NOMO-1 (cell line): ENCODE measurements around the gene KIAA1755.

Experiments used
- DNase-seq, 2 experiments: peaks; one replicate each; lab custom pipeline; 2025; ENCODE audit not compliant: unreplicated experiment in 2 of 2; lab: John Stamatoyannopoulos, UW

KIAA1755 gene

DNA sequence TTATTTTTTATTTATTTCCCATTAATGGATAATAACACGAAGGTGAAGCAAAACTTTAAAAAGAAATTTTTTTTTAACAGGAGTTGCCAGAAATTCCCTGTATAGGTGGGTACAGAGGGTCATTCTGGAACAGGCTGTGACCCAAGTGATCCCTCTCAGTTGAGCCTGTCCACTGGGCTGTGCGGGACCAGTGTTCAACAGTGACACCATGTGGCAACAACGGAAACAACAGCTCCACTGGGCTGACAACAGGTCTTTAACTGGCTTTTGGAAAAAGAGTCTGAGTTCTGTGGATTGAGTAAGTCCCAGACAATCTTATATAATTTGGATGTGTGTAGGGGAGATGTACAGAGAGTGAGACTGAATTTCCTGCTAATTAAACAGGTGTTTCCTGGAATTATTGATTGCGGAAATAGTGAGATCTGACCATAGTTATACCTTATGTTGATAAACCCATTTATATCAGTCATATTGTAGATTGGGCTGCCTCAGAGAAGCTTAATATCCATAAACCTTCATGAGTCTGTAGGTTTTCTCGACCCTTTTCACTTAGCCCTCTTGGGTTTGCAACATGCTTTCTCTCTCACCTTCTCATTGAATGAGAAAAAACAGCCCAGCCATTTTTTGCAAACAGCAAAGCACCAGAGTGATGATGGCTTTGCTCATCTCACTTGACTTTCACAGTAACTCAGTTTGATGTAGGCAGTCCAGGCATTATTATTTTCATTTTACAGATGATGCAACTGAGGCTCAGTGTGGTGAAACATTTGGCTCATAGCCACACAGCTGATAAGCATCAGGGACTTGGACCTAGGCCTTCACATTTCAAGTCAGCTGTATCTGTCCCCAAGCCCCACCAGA lies 17.5 kb downstream of the KIAA1755 start:
- peak in 1 of 2 experiments; percentile 17 for DNase-seq

DNA sequence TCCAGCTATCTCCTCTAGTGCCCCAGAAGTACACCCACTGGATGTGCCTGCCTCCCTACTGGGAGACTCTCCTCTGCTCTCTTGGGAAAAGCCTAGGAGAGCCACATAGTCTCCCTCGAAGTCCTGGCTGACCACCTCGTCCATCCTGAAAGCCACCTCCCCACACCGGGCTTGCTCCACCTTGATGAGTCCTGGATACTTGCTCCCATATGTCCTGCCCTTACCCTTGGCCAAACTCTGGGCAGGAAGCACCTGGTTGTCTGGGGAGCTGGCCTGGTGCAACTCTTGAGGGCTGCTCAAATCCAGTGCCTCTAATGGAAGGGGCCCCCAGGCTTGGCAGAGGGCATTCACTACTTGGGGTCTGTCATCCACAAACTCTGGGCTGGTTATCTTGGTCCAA lies 19.3 kb downstream of the KIAA1755 start:
- DNase-seq, result no peak

DNA sequence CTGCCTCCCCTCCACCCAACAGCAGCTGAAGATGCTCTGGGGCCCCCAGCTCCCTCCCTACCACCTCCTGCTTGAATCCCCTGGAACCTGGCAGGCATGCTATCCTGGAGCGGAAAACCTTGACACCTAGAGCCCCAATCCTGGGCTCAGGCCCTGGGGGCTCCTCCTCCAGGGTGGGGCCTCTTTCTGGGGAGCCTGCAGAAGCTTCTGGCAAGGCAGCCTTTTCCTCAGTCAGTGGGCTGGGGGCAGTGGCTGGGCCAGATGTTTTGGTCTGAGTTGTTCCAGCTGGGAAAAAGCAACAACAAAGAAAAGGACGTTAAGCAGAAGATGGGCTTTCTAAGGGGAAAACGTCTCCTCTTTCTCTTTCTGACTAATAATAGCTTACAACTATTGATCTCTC lies 21.1 kb downstream of the KIAA1755 start:
- no peak for DNase-seq

DNA sequence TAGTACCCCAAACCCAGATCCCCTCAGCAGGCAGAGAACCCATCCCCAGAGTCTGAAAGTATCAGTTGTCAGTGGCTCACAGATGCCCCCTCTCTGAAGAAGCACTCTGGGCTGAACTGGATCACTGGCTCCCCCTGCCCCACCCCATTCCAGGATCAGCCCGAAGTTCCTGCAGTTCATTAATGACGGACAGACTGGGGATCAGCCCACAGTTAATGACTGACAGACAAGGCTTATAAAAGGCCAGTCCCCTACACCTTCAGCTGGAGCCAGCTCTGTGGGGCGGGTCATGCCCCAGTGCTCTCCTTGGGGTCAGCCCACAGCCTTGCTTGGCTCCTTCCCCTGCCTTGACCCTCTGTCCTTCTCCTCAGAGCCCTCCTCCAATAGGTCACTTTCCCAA lies 21.7 kb downstream of the KIAA1755 start:
- DNase-seq, result no peak

DNA sequence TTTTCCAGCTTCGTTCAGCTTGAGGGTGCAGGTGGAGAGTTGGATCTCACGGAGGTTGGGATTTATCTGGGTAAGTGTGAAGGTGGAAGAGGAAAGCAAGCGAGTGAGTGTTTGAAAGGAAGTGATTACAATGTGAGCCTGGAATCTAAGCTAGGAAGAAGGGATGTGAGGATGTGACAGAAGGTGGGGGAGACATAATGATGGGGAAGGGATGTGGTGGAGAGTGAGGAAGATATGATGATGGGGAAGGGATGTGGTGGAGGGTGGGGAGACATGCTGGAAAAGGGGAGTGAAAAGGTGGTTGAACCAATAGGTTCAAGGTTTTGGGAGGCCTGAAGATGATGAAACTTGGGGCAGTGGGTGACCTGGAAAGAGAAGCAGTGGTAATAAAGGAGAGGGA lies 23.2 kb downstream of the KIAA1755 start:
- DNase-seq, result no peak

DNA sequence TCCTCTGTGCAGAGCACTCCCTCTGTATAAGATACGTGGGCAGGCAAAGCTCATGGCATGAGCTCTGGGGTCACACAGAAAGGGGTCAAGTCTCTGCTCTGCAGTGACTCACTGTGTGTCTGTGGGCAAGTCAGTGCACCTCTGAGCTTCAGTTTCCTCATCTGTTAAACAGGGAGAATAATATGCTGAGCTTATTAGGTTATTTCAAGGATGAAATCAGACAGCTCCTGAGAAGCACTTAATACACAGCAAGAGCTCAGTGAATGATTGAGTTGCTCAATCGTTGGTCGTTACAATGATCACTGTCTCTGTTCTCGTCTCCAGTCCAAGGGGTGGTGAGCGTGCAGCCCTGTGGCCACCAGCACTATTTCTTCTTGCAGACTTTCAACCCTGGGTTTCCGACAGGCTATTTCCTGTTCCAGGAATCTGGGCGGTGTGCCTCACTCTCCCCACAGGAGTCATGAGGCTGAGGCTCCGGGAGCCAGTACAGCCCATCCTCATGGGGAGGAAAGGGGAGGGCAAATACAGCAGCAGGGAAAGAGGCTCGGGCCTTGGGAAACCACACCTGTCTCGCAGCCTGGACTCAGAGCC lies 28.9 kb downstream of the KIAA1755 start:
- peak; percentile 16 to 35 for DNase-seq

DNA sequence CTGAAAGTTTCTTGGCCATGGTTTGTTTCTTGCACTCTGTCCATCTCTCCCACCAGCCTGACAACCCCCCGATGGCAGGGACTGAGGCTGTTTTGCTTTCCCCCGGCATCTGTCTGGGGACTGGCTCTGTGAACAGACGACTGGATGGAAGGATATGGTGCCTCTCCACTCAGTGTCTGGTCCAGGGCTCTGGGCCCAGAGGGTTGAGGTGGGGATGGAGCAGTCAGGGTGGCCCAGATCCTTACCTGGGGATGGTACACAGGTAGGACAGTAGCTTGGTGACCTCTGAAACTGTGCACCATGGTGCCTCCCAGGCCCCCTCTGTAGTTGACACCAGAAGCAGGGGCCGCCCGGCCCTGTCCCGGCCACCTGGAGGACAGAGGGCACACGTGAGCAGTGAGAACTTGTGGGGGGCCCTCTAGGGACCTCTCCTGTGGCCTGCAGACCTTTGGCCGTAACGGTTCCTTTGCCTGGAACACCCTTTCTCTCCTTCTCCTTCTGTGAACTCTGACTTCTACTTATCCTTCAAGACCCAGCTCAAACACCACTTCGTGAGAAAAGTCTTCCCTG lies 29.5 kb downstream of the KIAA1755 start:
- no peak for DNase-seq

DNA sequence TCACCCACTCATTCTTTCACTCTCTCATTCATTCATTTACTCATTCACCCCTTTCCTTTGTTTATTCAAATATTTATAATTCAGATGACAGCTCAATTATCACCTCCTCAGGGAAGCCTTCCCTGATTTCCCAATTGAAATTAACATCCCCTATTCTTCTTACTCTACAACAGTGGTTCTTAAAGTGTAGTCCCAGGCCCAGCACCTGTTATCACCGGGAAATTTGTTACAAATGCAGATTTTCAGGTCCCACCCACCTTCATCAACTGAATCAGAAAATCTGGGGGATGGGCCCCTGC lies 30.3 kb downstream of the KIAA1755 start:
- no peak for DNase-seq

DNA sequence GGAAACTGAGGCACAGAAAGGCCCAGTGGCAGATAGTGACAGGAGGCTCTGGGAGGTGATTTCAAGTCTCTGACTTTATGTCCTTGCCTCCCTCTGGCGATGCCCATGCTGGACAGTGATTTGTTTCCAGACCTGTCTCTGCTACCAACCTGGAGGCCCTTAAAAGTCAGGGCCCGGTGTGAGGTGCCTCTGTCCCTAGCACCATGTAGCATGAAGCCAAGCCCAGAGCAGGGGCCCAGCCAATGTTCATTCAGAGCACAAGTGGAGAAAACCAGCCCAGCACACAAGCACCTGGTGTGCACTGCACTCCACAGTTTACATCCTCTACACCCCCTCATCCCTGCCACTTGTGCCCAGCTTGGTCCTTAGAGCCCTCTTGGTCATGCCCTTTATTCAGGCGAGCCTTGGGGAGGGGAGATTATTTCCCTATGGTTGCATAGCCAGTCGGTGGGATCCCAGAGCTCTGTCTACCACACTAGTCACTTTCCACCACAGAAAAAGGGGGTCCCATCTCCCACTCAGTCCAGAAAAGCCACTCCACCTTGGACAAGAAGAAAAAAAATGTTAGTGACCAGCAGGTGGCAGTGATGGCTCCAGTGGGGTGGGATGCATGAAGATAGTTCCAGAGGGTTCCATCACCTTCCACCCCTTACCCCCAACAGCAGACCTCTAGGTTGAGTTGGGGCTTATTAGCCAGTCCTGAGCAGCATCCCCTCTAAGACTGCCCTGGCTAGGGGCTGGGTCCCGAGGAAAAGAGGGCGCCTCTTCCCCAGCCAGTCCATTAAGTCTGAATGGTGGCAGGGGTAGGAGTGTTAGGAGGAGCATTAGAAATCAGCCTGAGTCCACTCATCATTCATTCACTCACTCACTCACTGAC lies 30.9 kb downstream of the KIAA1755 start:
- DNase-seq, result peak; percentile 4 to 25

DNA sequence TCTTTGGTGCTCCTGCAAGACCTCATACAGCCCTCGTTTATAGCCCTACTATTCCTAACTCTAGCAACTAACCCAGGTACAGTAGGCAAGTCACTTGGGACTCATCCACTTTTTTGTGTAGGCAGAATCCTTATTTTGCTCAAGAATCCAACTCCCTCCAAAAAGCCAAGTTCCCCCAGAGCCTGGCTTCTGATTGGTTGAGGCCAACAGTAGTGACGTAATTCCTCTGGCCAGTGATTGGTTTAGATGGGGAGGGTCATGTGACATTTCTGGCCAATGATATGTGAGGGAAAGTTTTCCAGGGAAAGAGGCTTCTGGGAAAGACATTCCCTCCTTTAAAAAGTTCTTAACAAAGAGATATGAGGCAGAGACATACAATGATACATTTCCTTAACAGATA lies 32.1 kb downstream of the KIAA1755 start:
- no peak for DNase-seq

DNA sequence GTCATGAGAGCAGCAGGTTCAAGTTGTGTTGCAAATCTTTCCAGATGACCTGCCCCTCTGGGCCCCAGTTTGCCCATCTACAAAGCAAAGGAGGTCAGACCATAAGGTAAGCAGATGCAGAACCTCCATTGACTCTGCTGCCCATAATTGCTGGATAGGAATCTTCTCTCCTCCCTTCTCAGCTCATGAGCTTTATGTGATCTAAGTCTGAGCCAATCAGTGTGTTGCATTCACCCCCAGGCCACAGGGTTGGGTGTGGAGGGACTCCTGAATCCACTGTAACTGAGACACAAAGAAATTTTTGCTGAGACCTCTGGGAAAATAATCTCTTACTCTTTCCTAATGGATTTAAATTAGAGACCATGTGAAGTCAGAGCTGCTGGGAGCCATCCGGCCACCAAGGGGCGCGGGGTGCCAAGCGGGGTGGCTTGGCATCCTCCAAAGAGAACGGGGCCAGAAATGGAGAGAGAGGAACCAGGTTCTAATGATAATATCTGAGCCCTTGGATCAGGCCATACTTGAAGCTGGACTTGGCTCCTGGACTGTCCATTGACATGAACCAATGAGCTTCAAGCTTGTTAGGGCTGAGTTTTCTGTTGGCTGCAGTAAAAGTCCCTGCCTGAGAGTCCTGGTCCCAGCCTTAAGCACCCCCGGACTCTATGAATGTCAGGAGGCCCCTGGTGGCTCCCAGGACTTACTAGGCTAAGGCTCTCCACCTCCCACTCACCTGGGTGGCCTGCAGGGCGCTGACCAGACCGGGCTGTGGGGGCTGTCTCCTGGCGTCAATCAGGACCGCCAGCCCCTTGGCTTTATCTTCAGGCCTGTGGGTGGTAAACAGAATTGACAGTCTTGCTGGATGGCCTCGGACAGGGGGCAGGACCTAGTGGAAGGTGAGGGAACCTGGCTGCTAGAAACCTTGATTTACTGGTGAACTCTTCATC lies 32.8 kb downstream of the KIAA1755 start:
- no peak for DNase-seq

DNA sequence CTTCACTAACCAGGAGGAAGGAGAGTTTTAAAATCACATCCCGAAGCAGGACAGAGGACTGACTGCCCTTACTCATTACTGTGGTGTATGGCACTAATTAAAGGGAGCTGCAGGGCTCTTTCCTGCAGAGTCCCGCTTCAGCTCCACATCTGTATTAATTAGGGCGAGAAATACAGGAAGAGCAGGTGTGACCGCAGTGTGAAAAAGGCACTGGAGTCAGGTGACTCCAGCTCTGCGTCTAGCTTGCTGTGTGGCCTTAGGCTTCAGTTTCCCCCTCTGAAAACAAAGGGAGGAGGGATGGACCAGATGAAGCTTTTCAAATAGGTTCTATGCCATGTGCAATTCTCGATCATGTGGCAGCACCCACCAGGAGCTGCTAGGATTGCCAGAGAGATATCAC lies 34.0 kb downstream of the KIAA1755 start:
- no peak for DNase-seq

DNA sequence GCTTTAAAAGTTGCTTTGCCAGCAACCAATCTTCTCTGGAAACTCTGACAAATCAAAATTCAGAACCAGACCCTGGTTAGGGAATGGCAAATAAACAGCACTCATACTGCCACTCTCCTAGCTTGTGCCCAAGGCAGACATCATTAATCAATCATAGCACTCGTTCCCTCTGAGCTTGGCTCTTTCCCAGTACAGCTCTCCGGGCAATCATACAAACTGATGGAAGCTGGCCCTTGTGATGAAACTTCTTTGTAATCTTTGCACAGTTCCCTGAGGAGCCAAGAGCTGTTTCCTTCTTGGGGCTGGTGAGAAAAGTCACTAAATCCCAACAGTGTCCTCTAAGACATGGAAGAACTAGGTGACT lies 34.7 kb downstream of the KIAA1755 start:
- no peak for DNase-seq

DNA sequence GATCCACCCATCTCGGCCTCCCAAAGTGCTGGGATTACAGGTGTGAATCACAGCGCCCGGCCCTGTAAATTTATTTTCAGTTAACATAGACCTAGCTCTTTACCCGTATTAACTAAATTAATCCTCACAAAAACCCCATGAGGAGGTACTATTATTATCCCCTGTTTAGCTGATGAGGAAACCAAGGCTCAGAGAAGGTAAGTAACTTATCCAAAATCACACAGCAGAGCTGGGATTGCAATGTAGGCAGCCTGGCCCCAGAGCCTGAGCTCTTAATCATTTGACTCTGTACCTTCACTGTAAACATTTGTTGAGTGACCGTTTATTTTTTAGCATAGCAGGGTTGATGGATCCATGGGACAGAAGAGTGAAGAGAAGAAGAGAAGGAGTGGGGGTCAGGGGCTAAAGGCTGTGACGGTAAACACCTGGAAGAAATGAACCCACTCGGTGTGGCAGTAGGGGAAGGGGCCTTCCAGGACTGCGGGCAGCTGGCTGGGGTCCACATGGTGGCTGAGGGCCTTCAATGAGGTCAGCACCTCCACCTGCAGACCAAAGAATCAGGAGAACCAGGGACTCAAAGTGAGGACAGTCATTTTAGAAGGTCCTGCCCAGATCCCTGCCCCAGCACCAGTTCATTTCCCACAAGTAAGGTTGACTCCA lies 35.2 kb downstream of the KIAA1755 start:
- no peak for DNase-seq

DNA sequence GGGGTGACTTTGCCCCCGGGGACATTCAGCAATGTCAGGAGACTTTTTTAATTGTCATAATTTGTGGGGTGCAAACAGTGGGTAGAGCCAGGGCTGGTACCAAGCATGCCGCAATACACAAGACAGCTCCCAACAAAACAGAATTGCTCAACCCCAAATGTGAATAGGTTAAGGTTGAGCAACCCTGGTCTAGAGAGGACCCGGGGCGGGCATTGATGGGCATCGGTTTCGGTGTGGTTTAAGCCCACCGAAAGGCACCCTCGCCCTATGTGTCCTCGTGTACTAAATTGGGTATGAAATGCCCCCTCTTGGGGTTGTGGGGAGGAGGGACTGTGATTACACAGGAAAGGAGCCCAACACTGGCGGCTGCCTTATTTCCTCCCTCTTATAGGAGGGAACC lies 36.0 kb downstream of the KIAA1755 start:
- DNase-seq, result peak; percentile 57 to 59

DNA sequence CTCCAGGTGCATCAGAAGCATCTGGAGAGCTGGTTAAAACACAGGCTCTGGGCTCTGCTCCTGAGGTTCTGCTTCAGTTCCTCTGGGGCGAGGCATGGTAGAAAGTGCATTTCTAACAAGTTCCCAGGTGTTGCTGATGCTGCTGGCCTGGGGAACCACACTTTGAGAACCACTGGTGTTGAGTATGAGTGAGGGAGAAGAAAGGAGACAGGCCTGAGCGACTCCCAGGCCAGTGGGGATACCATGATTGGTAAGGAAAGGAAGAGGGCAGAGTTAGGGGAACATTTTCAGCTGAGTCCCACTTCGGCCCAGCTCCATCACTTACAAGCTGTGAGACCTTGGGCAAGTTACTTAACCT lies 36.8 kb downstream of the KIAA1755 start:
- no peak for DNase-seq

DNA sequence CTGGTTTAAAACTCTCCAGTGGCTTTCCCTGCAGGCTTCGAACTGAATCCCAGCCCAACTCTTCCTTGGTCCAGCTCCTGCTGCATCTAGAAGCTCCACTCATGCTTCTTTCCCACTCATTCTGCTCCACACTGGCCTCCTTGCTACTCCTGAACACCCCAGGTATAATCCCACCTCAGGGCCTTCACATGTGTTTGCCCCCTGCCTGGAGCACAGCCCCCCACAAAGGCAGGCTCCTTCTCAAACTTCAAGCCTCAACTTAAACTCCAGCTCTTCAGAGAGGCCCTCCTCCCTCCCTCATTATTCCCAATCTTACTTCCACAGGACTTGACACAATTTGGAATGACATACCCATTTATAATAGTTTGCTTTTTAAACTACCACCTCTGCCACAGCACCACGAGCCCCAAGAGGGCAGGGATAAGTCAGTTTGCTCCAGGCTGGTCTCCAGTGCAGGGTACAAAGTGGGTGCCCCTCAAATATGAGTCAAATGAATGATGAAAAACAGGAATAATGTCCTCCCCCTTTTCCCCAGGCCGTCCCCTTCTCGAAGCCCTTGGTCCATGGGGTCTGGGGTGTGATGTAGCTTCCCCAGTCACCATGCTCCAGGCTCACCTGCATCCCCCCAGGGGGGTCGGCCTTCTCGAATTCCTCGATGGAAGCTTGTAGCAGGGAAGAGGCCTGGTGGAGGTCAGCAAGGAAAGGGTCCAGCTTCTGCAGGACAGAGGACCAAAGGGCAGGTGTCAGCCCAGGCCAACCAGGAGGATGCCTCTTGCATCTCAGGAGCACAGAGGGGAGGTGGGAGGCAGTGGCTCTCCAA lies 37.4 kb downstream of the KIAA1755 start:
- no peak for DNase-seq

DNA sequence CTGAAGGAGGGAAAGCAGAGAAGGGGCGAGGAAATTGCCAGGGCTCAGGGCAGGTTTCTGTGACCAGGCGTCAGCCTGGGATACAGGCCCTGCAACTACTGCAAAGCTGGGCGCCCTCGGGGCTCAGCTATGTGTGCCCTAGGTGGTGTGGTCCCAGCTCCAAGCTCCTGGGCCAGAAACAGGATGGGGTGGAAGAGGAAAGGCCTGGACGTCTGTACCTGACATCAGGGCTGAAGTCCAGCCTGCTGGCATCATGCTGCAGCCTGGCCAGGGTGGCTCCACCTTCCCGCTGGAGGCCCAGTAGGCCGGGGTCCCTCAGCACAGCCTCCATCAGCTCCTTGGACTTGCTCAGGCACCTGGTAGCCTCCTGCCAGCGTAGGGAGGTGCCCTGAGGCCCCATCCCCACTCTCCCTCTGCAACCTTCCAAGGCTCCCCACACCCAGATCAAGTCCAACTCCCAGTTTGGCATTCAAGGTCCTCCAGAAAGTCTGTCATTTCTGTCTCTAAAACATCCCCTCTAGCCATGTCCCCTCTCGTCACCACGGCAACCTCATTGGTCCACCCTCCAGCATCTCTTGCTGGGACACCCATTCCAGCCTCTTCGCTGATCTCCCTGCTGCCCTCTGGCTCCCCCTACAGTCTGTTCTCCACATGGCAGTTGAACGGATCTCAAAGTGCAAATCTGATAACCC lies 38.2 kb downstream of the KIAA1755 start:
- peak; percentile 35 to 49 for DNase-seq
